HG02943 (cell line): ENCODE results near the gene KRTAP13-1.

Source experiments
- ATAC-seq: cut with Tn5 transposase; IDR thresholded peaks from one replicate; pipeline ENCODE4 v1.9.1; 2021; ENCODE audit warnings: mild to moderate bottlenecking, low read depth, moderate library complexity; ENCODE audit not compliant: unreplicated experiment

Gene KRTAP13-1, protein sequence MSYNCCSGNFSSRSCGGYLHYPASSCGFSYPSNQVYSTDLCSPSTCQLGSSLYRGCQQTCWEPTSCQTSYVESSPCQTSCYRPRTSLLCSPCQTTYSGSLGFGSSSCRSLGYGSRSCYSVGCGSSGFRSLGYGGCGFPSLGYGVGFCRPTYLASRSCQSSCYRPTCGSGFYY

DNA sequence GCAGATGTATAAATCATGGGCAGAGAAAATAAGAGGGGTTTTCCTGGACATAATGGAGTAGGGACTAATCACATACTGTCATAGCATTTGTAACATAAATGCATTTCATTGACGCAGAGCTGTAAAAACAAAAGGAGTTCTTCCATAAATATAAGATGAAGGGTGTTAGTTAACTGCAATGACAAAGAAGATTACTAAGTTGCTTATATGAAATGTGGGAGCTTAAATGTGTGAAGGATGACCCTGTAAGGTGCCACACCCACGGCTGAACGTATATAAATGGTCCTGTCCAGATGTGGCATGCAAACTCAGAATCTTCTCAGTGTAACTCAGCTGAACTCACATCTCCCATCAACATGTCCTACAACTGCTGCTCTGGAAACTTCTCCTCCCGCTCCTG lies at the start of gene KRTAP13-1:
KRTAP13-1 (plus strand) TSS at position 301 of the 400 bp plus-strand sequence; CDS start at position 357, 56 bp downstream.
- ATAC-seq: no peak

DNA sequence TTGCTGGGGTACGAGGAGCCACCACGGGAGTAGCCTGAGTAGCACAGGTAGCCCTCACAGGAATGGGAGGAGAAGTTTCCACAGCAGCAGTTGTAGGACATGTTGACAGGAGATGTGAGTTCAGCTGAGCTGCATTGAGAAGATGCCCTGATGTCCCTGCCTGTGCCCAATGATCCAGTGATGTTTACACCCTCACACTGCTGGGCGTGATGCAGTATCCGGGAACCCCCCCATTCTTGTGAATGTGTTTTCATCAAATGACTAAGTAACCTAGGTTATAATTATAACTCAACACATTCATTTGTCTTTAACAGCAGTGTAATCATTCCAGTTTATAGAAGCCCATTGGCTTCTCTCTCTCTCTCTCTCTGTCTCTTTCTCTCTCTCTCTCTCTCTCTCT lies 47.3 kb upstream of the KRTAP13-1 start, which contains the start of gene KRTAP23-1:
KRTAP23-1 (minus strand) TSS at position 101 of the 400 bp plus-strand sequence; CDS start at position 101, 0 bp downstream.
- ATAC-seq: no peak

DNA sequence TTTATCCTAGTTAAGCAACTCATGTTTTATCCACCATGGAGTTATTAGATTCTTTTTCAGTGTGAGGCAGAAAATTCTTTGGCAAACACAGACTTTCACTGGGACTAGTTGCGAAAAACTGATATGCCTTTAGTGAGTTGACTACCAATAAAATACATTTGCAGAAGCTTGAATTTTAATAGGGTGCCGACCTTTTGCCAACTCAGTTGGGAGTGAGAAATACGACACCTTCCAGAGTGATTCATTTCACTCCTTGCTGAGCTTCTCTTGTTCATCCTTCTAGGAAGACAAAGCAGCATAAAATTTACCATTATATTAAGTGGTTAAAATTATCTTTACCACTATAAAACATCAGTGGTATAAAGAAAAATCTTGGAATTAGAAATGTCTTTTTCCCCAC lies 46.3 kb upstream of the KRTAP13-1 start:
- ATAC-seq: no peak

DNA sequence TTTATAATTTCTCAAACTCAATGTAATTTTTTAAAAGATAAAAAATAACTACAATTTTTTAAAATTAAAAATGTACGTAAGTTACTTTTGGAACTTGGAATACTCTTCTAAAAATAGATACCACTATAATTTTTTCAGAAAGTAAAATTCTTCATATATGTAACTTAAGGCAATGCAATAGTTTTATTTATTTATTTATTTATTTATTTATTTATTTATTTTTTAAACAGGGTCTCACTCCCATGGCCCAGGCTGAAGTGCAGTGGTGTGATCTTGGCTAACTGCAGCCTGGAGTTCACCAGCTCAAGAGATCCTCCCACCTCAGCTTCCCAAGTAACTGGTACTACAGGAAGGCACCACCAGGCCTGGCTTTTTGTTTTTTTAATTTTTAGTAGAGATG lies 44.3 kb upstream of the KRTAP13-1 start:
- ATAC-seq: no peak

DNA sequence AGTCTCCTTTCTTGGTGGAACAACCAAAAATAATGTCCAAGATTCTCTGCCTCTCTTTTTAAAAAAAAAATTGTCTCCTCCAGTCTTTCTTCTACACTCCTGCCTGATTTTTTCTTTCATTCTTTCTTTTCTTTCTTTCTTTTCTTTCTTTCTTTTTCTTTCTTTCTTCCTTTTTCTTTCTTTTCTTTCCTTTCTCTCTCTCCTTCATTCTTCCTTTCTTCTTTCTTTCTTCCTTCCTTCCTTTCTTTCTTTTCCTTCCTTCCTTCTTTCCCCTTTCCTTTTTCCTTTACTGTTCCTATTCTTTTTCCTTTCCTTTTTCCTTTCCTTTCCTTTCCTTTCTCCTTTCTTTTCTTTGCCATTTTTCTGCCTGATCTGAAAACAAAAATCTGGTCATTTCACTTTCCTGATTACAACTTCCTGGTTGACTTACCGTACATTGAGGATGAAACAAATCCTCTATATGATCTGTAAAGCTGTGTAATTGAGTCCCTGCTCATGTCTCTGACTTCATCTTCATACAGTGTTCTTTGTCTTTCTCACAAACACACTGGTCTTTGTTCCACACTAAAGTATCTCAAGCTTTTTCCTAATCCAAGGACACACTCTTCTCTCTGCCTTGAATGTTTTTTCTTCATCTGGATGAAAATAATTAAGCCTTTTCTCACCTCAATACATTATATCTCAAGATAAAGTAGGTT lies 41.4 kb upstream of the KRTAP13-1 start:
- ATAC-seq: no peak

DNA sequence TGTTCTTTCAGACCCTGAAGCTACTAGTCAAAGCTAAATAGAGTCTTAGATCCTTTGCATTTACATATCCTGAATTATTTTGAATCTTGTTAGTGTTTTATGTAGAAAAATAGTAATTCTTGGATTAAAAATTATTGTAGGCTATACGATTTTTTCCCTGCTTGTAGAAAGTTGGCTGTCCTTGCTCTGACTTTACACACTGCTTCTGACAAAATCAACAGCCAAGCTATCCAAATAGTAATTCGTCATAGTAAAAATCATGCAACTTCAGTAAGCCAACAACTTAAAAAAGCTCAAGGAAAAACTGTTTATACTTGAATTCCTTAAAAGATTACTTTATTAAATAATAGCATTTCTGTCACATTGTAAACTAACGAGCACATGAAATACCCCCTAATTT lies 39.9 kb upstream of the KRTAP13-1 start:
- ATAC-seq: no peak

DNA sequence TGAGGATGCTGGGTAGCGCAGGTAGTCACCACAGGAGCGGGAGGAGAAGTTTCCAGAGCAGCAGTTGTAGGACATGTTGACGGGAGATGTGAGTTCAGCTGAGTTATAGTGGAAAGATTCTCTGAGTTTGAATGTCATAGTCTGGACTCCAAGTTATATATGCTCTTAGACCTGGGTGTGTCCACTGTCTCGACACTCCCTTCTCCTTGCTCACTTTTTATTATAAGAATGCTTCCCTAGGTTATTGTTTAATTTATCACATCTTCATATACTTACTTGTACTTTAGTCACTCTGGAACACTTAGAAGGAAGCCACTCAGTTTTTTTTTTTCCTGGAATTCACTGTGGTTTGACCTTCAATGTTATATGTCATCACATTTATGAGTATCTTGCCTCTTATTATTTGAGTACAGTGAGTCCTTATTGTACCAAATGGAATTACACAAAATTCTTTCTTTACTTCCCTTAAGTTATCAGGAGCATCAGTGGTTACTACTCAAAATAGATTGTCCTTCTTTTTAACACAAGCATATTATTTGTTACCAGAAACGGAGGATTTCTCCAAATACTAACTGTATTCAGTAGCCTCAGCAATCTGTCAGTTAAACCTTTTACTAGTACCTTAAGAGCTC lies 23.6 kb upstream of the KRTAP13-1 start, which contains the start of gene KRTAP13-2:
KRTAP13-2 (minus strand) TSS at position 133 of the 632 bp plus-strand sequence; CDS start at position 75, 58 bp downstream.
- no peak for ATAC-seq

DNA sequence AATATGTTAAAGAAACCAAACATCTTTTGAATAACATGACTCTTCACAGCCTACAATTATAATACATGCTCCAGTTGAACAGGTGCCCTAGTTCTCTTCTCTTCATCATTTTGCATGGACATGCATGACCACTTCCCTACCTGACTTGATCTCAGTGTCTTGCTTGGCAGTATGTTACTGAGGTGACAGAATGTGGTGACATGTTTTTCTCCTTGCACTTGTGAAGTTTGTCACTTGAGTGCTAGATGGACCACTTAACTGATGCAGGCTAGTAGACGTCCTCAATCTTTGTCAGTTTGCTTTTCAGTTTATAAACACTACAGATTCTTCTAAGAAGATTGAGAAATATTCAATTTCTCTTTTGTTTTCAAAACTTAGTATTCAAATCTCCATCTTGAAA lies 13.6 kb upstream of the KRTAP13-1 start:
- no peak for ATAC-seq

DNA sequence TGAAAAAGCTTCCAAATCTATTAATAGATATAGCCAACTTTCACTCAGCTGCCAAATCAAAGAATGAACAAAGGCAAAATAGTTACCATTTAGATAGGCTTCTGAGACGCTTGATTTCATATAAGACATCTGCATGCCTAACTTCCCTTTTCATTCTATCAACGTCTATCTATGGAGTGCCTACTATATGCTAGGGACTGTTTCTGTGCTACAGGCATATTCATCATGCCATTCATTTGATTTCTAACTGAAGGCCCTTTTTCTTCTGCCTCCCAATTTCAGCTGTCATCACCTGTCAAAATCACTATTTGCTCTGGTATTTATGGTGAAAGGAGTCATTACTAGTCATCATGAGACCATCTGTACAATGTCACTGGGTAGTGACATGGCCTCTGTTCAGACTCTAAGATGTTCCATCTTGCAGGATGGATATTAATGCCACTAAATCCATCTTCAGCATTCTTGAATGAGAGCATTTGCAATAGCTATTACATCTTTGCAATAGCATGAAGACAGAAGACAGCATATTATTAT lies 4.3 kb upstream of the KRTAP13-1 start:
- ATAC-seq: no peak

DNA sequence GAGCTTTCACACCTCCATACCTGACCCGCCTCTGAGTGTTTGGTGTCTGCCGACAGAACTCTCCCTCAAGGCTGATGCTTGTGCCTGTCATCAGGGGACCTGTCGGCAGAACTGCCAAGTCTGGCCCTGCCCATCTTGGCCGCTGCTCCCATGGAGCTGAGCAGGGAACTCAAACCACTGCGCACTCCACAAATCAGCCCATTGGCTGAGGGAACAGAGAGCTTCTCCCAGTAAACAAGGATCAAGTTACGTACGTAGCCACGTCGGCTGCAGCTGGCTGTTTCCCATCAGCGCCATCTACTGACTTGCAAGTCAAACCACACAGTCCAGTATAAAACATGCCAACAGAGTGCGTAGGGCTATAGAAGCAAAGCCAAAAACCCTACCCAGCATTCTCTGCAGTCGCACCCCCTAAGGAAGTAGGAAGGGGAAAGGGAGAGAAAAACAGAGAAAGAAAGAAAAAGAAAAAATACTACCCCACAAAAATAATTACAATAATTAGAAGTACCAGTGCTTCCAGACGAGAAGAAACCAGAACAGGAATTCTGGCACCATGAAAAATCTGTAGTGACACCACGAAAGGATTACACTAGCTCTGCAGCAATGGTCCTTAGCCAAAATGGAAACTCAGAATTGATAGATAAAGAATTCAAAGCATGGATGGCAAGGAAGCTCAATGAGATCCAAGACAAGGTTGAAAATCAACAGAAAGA lies 13.1 kb downstream of the KRTAP13-1 start:
- no peak for ATAC-seq

DNA sequence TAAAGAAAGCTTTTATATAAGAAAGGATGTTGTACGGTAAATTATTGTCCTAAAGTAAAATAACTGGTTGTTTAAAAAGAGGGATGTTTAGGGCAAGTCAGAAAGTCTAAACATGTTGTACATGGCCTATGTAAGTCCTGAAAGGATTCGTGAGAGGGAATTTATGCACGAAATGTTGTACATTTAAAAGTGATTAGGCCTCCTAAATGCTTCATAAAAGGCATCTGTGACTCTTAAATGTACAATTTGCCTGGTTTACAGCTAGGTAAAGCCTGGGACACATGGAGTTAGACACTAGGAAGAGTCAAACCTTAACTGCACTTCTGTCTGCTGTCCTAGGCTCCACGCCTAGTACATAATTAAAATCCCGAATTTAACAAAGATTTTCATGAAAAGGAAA lies 20.2 kb downstream of the KRTAP13-1 start:
- ATAC-seq: no peak

DNA sequence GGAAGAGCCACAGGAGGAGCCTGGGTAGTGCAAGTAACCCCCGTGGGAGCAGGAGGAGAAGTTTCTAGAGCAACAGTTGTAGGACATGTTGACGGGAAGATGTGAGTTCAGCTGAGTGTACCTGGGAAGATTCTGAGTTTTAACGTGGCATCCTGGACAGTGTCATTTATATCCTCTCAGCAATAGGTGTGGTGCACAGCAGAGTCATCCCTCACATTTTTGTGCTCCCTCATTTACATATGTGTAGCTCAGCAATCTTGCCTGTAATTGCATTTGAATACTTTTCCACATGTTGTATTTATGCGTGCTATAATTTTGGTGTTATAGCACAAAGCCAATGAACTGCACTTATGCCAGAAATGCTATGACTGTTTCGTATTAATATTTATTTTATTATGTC lies 30.0 kb downstream of the KRTAP13-1 start, which contains the start of gene KRTAP13-3:
KRTAP13-3 (minus strand) TSS at position 101 of the 400 bp plus-strand sequence; CDS start at position 87, 14 bp downstream.
- ATAC-seq: no peak

DNA sequence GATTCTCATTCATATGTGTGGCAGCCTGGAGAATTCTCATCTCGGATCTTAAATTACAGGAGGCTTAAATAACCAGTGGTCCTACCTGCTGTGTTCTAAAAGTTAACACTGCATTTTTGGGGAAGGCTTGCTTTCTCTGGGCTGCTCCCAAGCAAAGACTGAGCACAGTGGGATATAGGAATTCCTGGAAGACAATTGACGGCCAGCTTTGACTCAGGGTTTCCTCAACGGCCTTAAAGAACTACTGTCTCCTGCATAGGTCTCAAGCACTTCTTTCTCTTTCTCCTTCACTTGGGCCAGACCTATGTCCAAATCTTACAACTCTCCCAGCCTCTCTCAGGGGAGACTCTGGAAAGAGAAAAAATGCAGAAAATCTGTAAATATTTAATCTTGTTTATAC lies 30.9 kb downstream of the KRTAP13-1 start:
- ATAC-seq: no peak

DNA sequence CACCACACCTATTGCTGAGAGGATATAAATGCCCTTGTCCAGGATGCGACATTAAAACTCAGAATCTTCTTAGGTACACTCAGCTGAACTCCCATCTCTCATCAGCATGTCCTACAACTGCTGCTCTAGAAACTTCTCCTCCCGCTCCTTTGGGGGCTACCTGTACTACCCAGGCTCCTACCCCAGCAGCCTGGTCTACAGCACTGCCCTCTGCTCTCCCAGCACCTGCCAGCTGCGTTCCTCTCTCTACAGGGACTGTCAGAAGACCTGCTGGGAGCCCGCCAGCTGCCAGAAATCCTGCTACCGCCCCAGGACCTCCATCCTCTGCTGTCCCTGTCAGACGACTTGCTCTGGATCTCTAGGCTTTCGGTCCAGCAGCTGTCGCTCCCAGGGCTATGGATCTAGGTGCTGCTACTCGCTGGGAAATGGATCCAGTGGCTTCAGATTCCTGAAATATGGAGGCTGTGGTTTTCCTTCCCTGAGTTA lies 34.4 kb downstream of the KRTAP13-1 start, which contains the start of gene KRTAP13-4:
KRTAP13-4 (plus strand) TSS at position 51 of the 486 bp plus-strand sequence; CDS start at position 107, 56 bp downstream.
- no peak for ATAC-seq

DNA sequence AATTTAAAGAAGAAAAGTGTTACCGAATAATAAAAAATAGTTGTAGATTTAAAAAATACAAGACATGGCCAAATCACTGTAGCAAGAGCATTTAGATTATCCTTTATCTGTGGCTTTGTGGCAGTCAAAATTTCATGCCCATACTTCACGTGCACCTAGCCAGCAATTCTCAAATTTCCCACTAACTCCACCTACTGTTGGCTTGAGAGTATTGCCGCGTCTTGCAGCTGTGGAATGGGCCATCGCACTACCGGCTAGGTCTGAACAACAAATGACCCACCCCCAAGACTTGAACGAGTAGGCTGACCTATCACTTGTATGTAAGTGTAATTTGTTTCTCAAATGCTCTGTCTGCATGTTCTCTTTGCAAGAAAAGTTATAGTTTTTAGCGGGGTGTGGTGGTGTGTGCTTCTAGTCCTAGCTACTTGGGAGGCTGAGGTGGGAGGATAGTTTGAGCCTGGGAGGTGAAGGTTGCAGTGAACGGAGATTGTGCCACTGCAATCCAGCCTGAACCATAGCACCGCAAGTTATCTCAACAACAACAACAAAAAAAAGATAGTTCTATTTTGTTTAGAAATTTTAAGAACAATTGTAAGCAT lies 38.3 kb downstream of the KRTAP13-1 start:
- no peak for ATAC-seq

DNA sequence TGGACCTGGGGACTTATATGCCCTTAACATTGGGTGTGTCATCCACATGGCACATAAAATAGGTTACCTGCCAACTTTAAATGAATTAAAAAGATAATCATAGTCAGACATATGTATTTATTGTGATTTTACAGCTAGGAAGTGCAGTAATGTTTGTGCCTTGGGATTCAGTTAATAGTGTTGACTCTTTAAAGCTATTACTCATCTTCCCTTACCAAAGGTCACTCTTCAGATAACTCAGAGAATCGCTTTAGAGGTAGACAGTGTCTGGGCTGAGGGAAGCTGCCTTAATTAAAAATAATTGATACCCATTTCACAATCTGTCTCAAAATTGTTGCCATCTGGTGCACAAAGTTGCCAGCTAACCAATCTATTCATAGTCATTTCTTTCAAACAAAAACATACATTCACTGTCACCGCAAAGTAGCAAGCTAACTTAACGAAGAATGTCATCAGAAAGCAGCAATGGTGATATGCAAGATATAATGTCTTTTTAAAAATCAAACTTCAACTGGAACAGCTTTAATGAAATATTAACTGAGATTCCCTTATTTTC lies 41.3 kb downstream of the KRTAP13-1 start:
- no peak for ATAC-seq

DNA sequence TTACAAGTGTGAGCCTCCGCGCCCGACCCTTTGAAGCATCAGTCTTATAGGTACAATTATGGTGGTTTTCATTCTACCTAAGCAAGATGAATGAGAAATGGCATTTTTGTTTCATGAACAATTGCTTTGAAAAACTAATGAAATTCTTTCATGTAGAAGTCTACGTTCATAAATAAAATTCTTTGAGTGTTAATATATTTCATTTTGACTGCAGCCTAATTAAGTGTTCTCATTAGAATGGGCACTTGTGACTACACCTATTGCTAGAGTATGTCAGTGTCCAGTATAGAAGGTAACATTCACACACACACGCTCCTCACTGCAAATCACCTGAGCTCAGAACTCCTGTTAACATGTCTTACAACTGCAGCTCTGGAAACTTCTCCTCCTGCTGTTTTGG lies 44.1 kb downstream of the KRTAP13-1 start, which contains the start of gene KRTAP15-1:
KRTAP15-1 (plus strand) TSS at position 301 of the 400 bp plus-strand sequence; CDS start at position 354, 53 bp downstream.
- ATAC-seq: no peak

DNA sequence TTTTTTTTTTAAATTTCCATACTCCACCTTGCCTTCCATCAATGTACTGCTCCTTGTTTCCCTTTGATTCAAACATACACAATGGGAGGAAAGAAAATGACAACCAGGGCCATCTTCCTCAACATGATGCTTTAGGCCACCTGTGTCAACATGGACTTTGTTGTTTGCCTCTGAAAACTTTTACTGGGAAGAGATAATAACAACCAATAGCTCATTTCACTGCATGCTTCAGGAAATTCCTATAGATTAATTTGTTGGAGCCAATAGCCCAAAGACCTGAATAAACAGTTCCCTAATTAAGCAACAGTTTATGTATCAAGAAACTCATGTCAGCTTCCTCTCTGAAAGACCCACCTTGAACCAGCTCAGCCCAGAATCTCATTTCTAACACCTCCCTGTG lies 47.4 kb downstream of the KRTAP13-1 start:
- ATAC-seq: no peak

DNA sequence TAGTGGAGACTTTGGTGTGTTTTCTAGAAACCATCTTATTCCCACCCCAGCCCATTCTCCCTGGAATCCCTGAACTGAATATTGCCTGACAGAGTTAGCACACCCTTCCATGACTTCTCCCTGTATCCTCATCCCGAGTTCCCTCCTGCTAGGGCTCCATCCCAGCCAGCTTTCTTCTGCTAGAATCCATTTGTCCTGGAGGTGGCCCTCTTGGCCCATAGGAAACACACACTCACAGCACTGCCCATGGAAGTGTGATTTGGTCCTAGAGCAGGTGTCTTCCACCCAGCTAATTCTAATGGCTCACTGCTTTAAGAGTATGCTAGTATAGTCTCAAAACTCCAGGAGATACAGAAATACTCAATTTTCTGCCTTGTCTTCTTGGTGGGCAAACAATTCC lies 48.4 kb downstream of the KRTAP13-1 start:
- ATAC-seq: no peak
